Measurements from ENCODE around the gene PABPN1L.

PABPN1L gene

DNA sequence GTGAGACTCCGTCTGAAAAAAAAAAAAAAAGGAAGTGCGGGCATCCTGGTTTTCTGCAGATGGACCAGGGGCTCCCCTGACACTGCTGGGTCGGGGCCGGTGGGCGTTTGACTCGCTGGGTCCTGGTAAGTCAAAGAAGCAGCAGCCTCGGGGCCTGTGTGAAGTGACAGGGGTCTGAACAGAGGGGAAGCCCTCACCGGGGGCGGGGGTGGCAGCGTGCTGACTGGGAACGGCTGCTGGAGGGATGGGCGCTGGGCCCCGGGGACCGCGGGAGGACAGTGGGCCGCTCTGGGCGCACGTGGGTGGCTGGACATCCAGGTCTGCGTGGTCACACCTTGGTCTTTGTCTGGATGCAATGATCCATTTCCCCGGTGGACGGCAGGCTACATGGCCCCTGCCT is 17.9 kb downstream of the PABPN1L start:
- no peak for DNase-seq (ENCODE audit: low read depth)

DNA sequence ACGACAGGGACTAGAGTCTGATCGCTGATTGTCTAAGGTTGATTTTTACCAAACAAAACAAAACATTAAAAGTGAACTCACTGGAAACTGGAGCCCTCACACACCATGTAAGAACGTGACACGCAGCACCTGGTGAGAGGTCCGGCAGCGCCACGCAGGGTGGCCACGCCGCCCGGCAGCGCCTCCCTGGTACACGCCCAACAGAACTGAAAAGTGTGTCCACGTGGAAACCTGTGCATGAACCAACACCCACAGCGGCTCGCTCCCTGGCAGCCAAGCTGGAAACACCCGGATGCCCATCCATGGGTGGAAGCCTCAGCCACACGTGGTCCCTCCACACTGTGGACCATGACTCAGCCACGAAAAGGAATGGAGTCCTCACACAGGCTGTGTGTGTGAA is 18.8 kb downstream of the PABPN1L start:
- DNase-seq (ENCODE audit: low read depth), result no peak

DNA sequence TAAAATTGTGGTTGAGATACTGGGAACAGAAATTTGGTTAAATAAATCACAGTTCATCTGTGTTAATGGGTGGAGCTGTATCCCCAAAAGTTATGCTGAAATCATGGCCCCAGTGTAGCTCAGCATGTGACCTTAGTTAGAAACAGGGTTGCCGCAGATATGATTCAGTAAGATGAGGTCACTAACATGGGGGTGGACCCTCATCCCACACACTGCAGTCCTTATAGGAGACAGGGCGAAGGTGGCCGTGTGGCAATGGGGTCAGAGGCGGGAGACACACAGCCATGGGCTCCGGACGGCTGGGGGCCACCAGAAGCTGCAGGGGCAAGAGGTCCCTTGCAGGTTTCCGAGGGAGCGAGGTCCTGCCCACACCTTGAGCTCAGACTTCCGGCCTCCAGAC is 20.4 kb downstream of the PABPN1L start:
- DNase-seq (ENCODE audit: low read depth), result no peak

DNA sequence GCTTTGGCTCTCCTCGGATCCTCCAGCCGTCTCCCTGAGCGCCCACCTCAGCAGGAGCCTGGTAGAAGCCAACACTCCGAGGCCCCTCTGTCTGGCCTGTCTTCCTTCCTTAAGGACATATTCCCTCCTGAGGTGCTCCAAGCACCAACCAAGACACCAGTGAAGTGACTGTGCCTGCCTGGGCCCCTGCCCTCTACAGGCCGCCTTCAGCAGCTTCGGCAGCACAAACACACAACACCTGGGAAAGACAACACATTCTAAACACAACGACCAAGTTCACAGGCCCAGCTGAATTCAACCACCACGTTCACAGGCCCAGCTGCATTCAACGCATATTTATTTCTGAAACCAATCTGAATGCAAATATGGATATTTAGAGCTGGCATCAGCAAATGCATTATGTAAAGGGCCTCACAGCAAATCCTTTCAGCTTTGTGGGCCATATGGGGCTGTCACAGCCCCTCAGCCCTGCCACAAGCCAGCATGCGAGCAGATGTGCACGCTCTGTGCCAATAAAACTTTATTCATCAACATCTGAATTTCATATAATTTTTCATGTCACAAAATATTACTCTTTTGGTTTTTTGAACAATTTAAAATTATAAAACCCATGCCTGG is 21.9 kb downstream of the PABPN1L start:
- DNase-seq (ENCODE audit: low read depth), result no peak

DNA sequence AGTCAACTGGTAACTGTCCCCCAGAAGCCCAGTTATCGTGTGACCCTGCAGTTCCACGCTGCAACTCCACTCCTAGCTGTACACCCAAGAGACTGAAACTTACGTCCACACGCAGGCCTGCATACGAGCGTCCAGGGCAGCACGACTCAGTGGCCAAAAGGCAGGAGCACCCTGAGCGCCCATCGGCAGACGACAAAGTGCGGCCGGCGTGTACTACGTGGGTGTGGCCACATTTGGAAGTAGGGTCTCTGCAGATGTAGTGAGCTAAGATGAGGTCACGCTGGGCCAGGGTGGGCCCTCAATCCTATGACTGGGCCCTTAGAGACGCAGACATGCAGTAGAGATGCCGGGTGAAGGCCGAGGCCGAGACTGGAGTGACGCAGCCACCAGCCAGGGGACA is 23.2 kb downstream of the PABPN1L start:
- DNase-seq (ENCODE audit: low read depth), result no peak

DNA sequence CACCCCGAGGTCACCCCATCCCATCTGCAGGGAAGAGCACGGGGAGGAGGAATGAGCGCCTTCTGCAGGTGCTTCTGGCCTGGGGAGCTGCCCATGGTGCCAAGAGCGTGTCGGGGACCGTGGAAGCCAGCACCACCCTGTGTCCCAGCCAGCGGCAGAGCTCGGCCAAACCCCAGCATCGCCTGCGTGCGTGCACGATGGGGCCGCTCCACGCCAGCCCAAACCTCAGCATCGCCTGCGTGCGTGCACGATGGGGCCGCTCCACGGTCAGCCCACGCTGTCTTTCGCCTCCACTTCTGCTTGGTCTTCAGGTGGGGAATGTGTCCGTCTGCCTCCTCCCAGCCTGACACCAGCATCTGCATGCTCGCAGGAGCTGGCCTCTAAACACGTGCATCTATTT is 23.7 kb downstream of the PABPN1L start:
- DNase-seq (ENCODE audit: low read depth), result no peak

DNA sequence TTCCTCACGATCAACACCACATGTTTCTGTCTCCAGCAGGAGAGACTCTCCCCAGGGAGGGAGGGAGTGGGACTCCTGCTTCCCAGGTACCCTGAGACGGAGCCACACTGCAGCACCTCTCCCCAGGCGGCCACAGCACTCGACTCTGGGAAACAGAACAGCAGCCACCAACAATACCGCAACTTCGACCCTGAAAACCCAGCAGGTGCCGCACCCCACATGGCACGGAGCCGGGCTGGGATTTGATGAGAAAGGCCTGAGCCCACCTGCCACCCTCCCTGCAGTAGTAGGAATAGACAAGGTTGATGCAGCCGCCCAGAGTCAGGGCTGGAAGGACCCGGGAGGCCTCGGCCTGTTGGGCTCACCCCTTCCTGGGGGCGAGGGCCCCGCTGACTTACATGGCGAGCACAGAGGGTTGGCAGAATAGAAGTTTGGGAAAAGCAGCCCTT is 24.1 kb downstream of the PABPN1L start:
- DNase-seq (ENCODE audit: low read depth), result no peak

DNA sequence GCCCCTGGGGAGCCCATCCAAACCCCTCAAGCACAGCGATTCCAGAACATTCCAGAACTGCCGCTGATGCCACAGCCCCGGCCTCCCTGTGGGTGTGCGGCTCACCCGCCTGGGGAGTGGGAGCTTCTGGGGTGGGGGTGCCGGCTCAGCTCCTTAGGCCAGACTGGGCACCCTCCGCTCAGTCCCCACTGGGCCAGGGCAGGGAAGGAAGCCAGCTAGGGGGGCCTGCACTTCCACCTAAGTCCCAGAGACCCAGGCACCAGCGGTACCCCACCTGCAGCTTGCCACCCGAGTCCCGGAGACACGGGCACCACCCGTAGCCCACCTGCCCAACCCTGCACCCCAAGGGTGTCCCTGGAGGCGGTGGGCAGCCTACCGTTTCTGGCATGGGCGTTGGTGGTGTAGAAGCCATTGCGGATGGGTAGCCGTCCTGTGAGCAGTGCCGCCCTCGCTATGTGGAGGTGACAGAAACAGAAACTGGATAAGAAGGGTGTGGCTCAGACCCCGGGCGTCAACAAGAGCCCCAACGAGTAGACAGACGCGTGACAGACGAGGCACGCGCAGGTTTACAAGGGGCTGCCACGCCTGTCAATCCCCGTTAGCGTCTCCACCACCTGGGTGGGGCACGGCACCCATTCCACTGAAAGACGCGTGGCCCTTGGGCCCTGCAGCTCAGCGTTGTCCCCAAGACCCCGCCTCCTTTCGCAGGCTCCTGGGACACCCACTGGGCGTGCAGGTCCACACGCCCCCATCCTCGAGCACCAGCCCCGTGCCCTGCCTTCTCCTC is 24.7 kb downstream of the PABPN1L start:
- DNase-seq (ENCODE audit: low read depth), result no peak

DNA sequence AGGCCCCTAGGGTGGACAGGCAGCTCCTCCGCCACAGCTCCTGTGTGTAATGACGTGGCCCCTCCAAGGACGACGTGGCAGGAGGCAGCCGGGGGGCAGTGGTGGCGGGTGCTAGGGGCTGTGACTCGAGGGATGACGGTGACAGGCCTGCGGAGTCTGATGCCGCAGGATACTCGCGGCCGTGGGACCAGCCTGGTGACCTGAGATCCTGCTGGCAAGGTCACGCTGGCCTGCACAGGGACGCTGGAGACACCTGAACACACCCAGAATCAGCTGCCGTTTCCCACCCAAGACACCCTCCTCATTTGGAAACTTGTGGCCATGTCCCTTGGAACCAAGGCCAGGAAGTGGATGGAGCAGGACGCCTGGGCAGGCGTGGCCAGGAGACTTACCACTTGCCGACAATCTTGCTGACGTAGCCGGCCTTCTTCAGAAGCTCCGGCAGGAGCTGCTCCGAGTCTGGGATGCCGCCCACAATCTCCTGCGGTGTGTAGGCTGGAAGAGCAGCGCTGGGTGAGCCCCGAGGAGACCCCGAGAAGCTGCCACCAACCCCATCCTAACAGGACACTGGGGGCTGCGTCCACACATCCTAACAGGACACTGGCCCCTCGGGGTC is 25.8 kb downstream of the PABPN1L start:
- DNase-seq (ENCODE audit: low read depth), result no peak

DNA sequence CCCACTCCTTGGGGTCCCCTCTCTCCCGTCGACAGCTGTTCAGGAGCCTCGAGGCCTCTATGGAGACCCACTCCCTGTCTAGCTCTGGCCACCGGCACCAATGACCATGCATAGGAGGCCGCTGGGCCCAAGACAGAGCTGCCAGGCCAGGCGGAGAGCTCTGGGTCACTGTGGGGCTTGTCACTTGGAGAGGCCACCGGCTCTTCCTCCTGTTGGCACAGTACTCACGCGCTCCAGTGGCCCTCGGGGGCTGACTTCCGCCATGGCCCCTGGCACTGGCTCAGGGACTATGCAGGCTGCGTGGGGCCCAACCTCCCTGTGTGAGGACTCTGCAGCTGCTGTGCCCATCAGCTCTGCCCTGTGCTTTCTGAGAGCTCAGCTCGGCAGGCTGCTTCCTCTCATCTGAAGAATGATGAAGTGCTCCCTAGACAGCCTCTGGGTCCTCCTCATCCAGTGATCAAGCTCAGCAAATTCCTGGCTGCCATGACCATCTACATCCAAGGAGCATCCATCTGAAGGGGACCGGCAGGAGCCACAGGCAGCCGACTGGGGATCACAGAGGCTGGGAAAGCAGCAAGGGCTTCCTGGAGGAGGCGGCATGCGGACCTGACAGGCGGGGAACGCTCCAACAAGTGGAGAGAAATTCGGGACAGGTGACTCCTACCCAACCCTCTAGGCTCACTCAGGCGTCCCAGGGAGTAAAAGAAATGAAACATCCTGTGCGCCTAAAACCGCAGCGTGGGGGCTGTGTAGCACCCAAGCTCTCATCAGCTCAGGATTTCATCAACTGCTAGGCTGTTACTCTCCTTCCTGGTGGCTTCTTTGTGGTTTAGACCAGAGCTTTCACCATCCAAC is 26.5 kb downstream of the PABPN1L start:
- no peak for DNase-seq (ENCODE audit: low read depth)

DNA sequence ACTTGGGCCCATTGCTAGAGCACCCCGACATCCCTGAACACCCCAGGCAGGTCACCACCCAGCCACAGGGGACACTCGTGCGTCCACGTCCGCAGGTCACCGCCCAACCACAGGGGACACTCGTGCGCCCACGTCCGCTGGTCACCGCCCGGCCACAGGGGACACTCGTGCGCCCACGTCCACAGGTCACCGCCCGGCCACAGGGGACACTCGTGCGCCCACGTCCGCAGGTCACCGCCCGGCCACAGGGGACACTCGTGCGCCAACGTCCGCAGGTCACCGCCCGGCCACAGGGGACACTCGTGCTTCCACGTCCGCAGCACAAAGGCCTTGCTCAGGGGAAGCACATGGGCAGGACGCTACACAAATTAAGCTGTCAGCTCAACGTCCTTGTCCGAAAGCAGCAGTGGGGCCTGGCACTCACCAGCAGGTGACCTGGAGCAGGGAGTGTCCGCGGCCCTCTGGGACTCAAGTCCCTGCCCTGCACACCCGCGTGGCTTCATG is 27.4 kb downstream of the PABPN1L start:
- no peak for DNase-seq (ENCODE audit: low read depth)

DNA sequence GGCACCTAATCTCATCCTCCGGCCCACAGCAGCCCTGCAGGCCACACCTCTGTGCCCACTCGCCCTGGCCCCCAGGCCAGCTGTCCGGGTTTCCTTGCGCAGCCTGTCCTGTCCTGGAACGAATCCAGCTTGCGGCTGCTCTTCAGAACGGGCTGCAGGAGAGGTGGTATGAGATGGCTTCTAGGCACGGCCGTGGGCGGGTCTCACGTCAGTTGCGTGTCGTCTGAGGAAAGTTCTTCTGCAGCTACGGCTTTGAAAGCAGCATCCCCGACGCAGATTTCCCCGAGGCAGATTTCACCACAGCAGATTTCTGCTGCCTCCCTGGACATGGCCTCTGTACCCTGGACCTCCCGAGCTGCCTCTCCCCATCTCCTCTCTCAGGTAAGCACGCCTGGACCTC is 27.9 kb downstream of the PABPN1L start:
- no peak for DNase-seq (ENCODE audit: low read depth)

DNA sequence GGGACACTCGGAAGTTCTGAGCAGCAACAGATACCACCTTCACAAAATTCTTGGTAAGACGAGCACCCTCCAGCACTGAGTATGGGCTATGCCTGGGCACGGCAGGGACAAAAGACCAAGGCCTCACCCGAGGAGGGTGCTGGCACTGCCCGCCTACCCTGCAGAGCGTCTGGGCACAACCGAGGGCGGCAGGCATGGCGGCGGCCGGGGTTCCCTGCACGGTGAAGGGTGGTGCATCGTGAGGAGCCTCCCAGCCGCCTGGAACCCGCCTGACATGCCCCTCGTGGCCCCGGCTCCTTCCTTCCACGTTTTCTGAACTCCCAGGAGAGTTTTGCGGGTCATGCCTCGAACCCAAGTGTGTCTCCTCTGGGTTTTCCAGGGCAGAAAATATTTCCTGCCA is 28.7 kb downstream of the PABPN1L start:
- no peak for DNase-seq (ENCODE audit: low read depth)

DNA sequence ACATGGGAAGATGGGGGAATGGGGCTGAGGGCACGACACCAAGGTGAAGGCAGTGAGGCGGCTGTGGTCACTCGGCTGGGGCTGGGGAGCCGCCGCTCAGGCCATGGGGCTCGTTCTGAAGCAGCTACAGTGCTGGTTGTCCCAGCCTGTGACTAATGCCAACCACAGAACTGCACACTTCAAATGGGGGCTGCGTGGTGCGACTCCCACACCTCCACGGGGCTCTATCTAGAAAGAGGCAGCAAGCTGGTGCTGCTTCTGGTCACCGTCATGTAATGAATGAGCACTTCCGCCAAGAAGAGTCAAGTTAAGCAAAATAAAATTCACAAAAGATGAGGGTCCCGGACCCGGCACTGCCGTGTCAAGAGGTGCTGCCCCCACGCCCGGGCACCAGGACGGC is 29.7 kb downstream of the PABPN1L start:
- no peak for DNase-seq (ENCODE audit: low read depth)

DNA sequence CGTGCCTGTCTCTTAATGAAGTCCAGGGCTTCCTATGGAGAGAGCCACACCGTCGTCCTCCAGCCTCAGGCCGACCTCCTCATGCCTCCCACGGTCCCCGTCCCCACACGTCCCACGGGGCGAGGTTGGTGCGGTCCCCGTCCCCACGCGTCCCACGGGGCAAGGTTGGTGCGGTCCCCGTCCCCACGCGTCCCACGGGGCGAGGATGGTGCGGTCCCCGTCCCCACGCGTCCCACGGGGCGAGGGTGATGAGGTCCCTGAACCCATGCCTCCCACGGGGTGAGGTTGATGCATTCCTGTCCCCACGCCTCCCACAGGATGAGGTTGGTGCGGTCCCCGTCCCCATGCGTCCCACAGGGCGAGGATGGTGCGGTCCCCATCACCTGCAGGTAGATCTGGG is 30.6 kb downstream of the PABPN1L start:
- no peak for DNase-seq (ENCODE audit: low read depth)

DNA sequence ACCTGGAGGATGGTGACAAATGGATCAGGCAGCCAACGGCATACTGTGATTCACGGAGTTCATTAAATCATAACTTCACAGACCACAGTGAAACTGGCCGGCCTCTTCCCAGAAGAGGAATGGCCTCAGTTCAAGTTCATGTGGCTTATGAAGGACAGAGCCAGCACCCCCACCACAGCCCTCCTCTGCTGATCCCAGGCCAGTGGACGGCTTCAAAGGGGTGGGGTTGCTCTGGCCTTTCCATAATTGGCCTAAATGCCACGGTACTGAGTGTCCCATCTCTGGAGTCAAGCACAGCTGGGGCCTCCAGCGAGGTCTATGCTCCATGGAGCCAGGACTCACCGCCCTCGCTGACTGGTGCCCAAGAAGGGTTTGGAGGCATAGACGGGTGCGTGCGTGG is 31.1 kb downstream of the PABPN1L start:
- no peak for DNase-seq (ENCODE audit: low read depth)

DNA sequence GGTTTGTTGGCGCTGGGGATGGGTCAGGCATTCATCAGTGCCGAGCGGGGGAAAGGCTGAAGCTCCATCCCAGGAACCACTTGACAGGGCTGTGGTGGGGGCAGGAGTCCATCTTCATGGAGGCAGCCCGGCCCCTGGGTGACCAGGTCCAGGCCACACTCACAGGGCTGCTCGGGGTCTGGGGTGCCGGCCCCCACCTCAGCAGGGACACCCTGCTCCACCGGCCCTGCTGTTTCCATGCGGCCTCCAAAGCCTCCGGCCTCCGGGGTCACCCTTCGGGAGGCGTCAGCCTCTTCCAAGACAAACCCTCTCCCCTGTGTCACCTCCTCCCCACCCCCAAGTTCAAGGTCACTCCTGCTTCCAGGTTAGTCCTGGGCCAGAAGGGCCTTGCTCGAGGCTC is 31.8 kb downstream of the PABPN1L start:
- no peak for DNase-seq (ENCODE audit: low read depth)

DNA sequence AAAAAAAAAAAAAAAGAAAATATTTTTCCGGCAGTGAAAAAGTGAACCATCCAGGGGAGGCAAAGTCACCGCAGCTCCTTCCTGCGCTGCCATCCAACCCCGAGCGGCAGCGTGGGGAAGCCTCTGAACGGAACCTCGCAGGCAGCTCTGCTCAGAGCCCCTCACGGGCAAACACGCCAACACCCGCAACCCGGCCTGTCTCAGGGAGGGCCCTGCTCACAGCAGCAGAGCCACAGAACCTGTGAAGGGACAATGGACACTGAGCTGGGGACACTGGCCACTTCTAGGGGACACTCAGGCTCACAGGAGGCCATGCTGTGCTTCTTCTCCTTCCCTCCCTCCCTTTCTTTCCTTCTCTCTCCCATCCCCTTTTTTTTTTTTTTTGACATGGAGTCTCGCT is 33.4 kb downstream of the PABPN1L start:
- DNase-seq (ENCODE audit: low read depth), result no peak

DNA sequence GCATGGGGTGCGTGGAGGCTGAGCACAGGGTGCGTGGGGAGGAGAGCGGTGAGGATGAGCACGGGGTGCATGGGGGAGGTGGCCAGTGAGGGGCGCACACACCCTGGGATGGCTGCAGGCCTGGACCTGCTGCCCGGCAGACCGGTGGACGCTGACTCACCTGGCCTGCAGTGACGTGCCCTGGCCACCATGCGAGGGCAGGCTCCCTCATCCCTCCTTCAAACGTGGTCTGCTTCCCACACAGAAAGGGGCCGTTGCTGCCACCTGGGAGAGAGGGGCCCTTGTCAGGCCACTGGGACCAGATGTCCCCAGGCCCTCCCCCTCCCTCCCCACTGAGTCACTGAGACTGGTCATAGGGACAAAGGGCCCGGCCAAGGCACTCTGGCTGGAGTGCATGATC is 34.6 kb downstream of the PABPN1L start:
- DNase-seq (ENCODE audit: low read depth), result no peak

DNA sequence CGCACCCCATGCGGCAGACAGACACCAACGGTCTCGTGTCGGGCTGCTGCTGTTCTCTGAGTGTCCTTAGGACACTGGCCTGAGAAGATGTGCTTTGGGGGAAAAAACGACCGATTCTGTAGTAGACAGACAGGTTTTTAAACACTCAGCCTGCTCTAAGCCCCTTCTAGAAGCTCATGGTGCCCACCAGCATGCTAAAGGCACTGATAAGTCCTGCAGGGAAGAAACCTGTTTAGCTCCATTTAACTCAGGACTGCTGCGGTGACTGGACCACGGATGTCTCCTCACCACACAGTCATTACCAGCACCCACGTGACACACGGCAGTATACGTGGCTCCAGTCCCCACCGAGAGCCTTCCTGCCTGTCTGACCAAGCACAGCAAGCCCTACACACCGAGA is 35.7 kb downstream of the PABPN1L start:
- DNase-seq (ENCODE audit: low read depth), result no peak

DNA sequence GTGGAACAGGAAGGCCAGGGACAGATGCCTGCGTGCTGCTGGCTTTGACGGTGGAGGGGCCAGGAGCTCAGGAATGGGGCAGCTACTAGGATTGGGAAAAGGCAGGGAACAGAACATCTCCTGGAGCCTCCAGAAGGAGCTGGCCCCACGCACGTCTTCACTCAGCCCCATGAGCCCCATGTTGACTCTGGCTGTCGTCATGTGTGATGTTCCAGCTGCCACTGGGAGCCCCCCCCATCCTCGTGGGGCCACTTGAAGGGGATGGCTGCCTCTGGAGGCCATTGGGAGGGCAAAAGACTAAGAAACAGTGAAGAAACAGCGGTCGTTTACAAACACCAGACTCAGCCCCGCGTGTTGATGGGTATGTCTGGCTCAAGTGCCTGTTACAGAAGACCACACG is 36.2 kb downstream of the PABPN1L start:
- no peak for DNase-seq (ENCODE audit: low read depth)

DNA sequence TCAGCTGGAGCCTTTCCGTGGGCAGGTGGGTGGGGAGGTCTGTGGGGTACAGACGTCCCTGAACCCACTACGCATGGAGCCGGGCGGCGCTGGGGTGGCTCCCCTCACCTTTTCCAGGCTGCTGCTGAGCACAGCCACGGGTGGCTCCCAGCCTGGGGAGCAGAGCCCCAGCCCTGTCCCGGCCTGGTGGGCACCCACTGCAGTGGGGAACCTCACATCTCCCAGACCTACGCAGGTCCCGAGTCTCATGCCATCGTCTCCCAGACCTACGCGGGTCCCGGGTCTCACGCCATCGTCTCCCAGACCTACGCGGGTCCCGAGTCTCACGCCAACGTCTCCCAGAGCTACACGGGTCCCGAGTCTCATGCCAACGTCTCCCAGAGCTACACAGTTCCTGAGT is 37.7 kb downstream of the PABPN1L start:
- no peak for DNase-seq (ENCODE audit: low read depth)
